HG03571 (cell line): ENCODE measurements around the gene ARHGAP26.
"Not testable (repeated sequence)": the region's sequence is repeated elsewhere in the genome, so short reads cannot be mapped to it uniquely, and the experiment has no call there.

ENCODE experiments used
- ATAC-seq: cut with Tn5 transposase; IDR thresholded peaks from one replicate; pipeline ENCODE4 v1.9.1; 2021; ENCODE audit not compliant: unreplicated experiment

Gene ARHGAP26

GRCh38 chr5:142976861-142977260, 206.7 kb downstream of the ARHGAP26 start:
- ATAC-seq: no peak

GRCh38 chr5:142977363-142978051, 207.3 kb downstream of the ARHGAP26 start:
- peak; percentile 65 for ATAC-seq

- no peak for ATAC-seq
These were observed 208.1 kb downstream of the ARHGAP26 start for GRCh38 chr5:142978252-142978651.

- ATAC-seq: no peak
These were observed 208.5 kb downstream of the ARHGAP26 start for GRCh38 chr5:142978726-142979125.

- ATAC-seq: no peak
These were observed 209.5 kb downstream of the ARHGAP26 start for GRCh38 chr5:142979636-142980035.

GRCh38 chr5:142981475-142981874, 211.3 kb downstream of the ARHGAP26 start:
- ATAC-seq: no peak

- no peak for ATAC-seq
These were observed 212.0 kb downstream of the ARHGAP26 start for GRCh38 chr5:142981886-142982820.

- no peak for ATAC-seq
These were observed 212.6 kb downstream of the ARHGAP26 start for GRCh38 chr5:142982821-142983200.

- no peak for ATAC-seq
These were observed 213.8 kb downstream of the ARHGAP26 start for GRCh38 chr5:142984011-142984410.

GRCh38 chr5:142984525-142984924, 214.3 kb downstream of the ARHGAP26 start:
- ATAC-seq: no peak

- ATAC-seq: not testable (repeated sequence)
These were observed 219.1 kb downstream of the ARHGAP26 start for GRCh38 chr5:142989270-142989669.

- ATAC-seq: not testable (repeated sequence)
These were observed 219.9 kb downstream of the ARHGAP26 start for GRCh38 chr5:142990073-142990472.

- no peak for ATAC-seq
These were observed 224.0 kb downstream of the ARHGAP26 start for GRCh38 chr5:142994218-142994617.

- not testable (repeated sequence) for ATAC-seq
These were observed 225.4 kb downstream of the ARHGAP26 start for GRCh38 chr5:142995621-142996020.

- ATAC-seq: no peak
These were observed 227.4 kb downstream of the ARHGAP26 start for GRCh38 chr5:142997591-142997990.

- ATAC-seq: no peak
These were observed 228.3 kb downstream of the ARHGAP26 start for GRCh38 chr5:142998316-142999020.

GRCh38 chr5:143000551-143000950, 230.4 kb downstream of the ARHGAP26 start:
- not testable (repeated sequence) for ATAC-seq

- ATAC-seq: no peak
These were observed 231.7 kb downstream of the ARHGAP26 start for GRCh38 chr5:143001764-143002351.

GRCh38 chr5:143002459-143003327, 232.5 kb downstream of the ARHGAP26 start:
- peak; percentile 76 for ATAC-seq

GRCh38 chr5:143003328-143003636, 233.1 kb downstream of the ARHGAP26 start:
- no peak for ATAC-seq
